K562 (cell line): ENCODE measurements around the gene CCDC88C. TPM values are rescaled to one million over a fixed set of nuclear protein-coding genes. Genes with fewer than 3 reads are reported as not detected.

Experiments
- ATAC-seq: fragments of 200-7000 bp; cut with Tn5 transposase; 3 replicates; pipeline ENCODE4 v1.9.1; 2020; ENCODE audit warnings: moderate library complexity
- BruUV-seq: library from RNA; stranded (reverse); fragments of 400-500 nt; replicated peaks from 2 replicates; lab custom pipeline; 2021; lab: Mats Ljungman, UMichigan
- CTCF ChIA-PET: fragments of 300-600 bp; formaldehyde crosslinking; extraction: SDS; loops from one replicate; lab custom pipeline; 2021; ENCODE audit warnings: low intra/inter-chr PET ratio; lab: Yijun Ruan, JAX
- POLR2A ChIA-PET: fragments of 300-600, 350-650 bp; sonication (Branson Sonifier 250); formaldehyde crosslinking; extraction: SDS; loops from one replicate; lab custom pipeline; 2021; ENCODE audit warnings: antibody characterized with exemption, inconsistent platforms; lab: Yijun Ruan, JAX
- DNase-seq, 4 experiments: peaks; one replicate each; pipeline versions ENCODE4 v3.0.0 to v3.0.0-alpha.2; 2011 to 2018; ENCODE audit warnings: low spot score in 3 of 4, mixed read lengths in 3 of 4; ENCODE audit errors: extremely low read depth in 1 of 4
- FAIRE-seq: peaks from 2 replicates; lab custom pipeline; 2011; peaks lifted over from hg19 to GRCh38; lab: Jason Lieb, UNC
- H2AFZ ChIP-seq: 2 replicates; pipeline ENCODE4 v1.6.0; 2011; ENCODE audit warnings: low read depth, low read length, control low read depth, inconsistent platforms
- H3K27ac ChIP-seq: fragments of 200-600 bp; 3 replicates; pipeline ENCODE4 v1.8.0; 2011; ENCODE audit warnings: low read depth, mild to moderate bottlenecking, control low read depth, inconsistent platforms, low read length, moderate library complexity, mixed read lengths; ENCODE audit errors: extremely low read depth
- H3K27me3 ChIP-seq, 2 experiments: fragments of 300-600 bp in 1 of 2; 2 replicates in 1 of 2; 3 replicates in 1 of 2; pipeline versions ENCODE4 v1.6.0 to v1.8.0; 2011; ENCODE audit warnings: inconsistent platforms in 2 of 2, low read length in 2 of 2, mild to moderate bottlenecking in 1 of 2, mixed read lengths in 1 of 2, moderate library complexity in 1 of 2; ENCODE audit not compliant: control insufficient read depth in 2 of 2, insufficient read depth in 2 of 2
- H3K36me3 ChIP-seq: fragments of 300-600 bp; 3 replicates; pipeline ENCODE4 v1.8.0; 2011; ENCODE audit warnings: mild to moderate bottlenecking, low read length, inconsistent platforms; ENCODE audit not compliant: control insufficient read depth, insufficient read depth
- H3K4me1 ChIP-seq, 2 experiments: fragments of 200-600 bp in 1 of 2; replicated peaks in 1 of 2; 2 replicates in 1 of 2; 3 replicates in 1 of 2; pipeline versions ENCODE4 v1.5.1 to v1.8.0; 2011; ENCODE audit warnings: inconsistent platforms in 2 of 2, low read length in 2 of 2, mild to moderate bottlenecking in 1 of 2, mixed read lengths in 1 of 2, moderate library complexity in 1 of 2; ENCODE audit not compliant: control insufficient read depth in 2 of 2, insufficient read depth in 2 of 2
- H3K4me2 ChIP-seq: 2 replicates; pipeline ENCODE4 v1.6.1; 2011; ENCODE audit warnings: low read length, control low read depth, inconsistent platforms, mixed read lengths; ENCODE audit not compliant: insufficient read depth
- H3K4me3 ChIP-seq: fragments of 200-600 bp; sonication (generic), shearing (Covaris generic); 2 replicates; pipeline ENCODE4 v1.5.1; 2016; ENCODE audit warnings: control low read depth, inconsistent platforms
- H3K79me2 ChIP-seq: fragments of 200-600 bp; 3 replicates; pipeline ENCODE4 v1.8.0; 2011; ENCODE audit warnings: low read length, inconsistent platforms; ENCODE audit not compliant: control insufficient read depth, insufficient read depth
- H3K9ac ChIP-seq, 2 experiments: 2 replicates each; pipeline versions ENCODE4 v1.6.0 to v1.6.1; 2011; ENCODE audit warnings: low read depth in 2 of 2, low read length in 2 of 2, control low read depth in 1 of 2, inconsistent platforms in 1 of 2, mild to moderate bottlenecking in 1 of 2, mixed read lengths in 1 of 2; ENCODE audit not compliant: insufficient read depth in 1 of 2
- H3K9me1 ChIP-seq: one replicate; pipeline ENCODE4 v1.6.0; 2011; ENCODE audit warnings: inconsistent platforms, mild to moderate bottlenecking, low read length, moderate library complexity; ENCODE audit not compliant: control insufficient read depth, insufficient read depth
- H3K9me3 ChIP-seq: replicated peaks from 2 replicates; pipeline ENCODE4 v1.5.1; 2011; ENCODE audit warnings: low read depth, low read length, inconsistent platforms; ENCODE audit not compliant: control insufficient read depth, insufficient read depth
- H4K20me1 ChIP-seq: replicated peaks from 2 replicates; pipeline ENCODE4 v1.6.1; 2011; ENCODE audit warnings: low read length, inconsistent platforms, mixed read lengths; ENCODE audit not compliant: control insufficient read depth, insufficient read depth
- CAMTA2 ChIP-seq: fragments of 250-450 bp; sonication (Bioruptor Pico); conservative IDR thresholded peaks from 2 replicates; pipeline ENCODE4 v1.5.1; 2022
- E2F3 ChIP-seq: fragments of 250-450 bp; sonication (Bioruptor Pico); IDR thresholded peaks from 2 replicates; pipeline ENCODE4 v1.4.0; 2020; ENCODE audit warnings: mild to moderate bottlenecking
- EP300 ChIP-seq: IDR thresholded peaks from 2 replicates; pipeline ENCODE4 v1.6.1; 2012; ENCODE audit warnings: low read length, improper control_type of control experiment
- ETS2 ChIP-seq: IDR thresholded peaks from 2 replicates; pipeline ENCODE4 v1.6.1; 2016; ENCODE audit warnings: borderline replicate concordance, missing genetic modification characterization, mild to moderate bottlenecking, moderate library complexity, missing compliant biosample characterization; ENCODE audit not compliant: poor library complexity, severe bottlenecking
- KAT8 ChIP-seq: fragments of 450-650 bp; IDR thresholded peaks from 2 replicates; pipeline ENCODE4 v1.6.1; 2016; ENCODE audit warnings: low read depth, mild to moderate bottlenecking
- PRPF4 ChIP-seq: fragments of 200-400 bp; formaldehyde crosslinking; IDR thresholded peaks from one replicate; pipeline ENCODE4 v1.6.1; 2017; ENCODE audit warnings: low read length, low read depth, mild to moderate bottlenecking; ENCODE audit not compliant: insufficient read depth, poor library complexity, severe bottlenecking
- ZBTB34 ChIP-seq: fragments of 250-450 bp; sonication (Bioruptor Pico); IDR thresholded peaks from 2 replicates; pipeline ENCODE4 v1.8.0; 2021; ENCODE audit warnings: mild to moderate bottlenecking, moderate library complexity
- WGBS: fragments of 100-300 bp; shearing (Covaris generic); methylation state at CpG from one replicate; pipeline ENCODE4 v1.1.6; 2016; ENCODE audit warnings: low coverage, mixed read lengths; ENCODE audit not compliant: insufficient coverage; ENCODE audit errors: missing lambda C conversion rate; 5-methylcytosine and 5-hydroxymethylcytosine counted together
- in situ Hi-C: fragments of 300-500 bp; cut with MboI; formaldehyde crosslinking; loops from 4 replicates; pipeline ENCODE4 v1.15.0; 2018; ENCODE audit warnings: inconsistent platforms, mixed read lengths
- intact Hi-C: fragments of 100-400 bp; cut with micrococcal nuclease; formaldehyde crosslinking; loops from 2 replicates; pipeline ENCODE4 v1.14.2; 2022
- polyA plus RNA-seq, 8 experiments: library from polyadenylated mRNA; depleted of rRNA in 4 of 8; stranded (reverse) in 5 of 8; unstranded in 3 of 8; fragments of >200 nt; fragmentation: Nextera tagmentation in 2 of 8; fragmentation: Illumina TruSeq in 1 of 8; extraction: Ambion mirVana in 2 of 8; extraction: Trizol in 1 of 8; gene quantifications; 2 replicates each; pipeline versions ENCODE4 v1.2.1 to v1.2.3, GENCODE V29; 2011 to 2014; ENCODE audit warnings: inconsistent platforms in 1 of 8, missing spikeins in 1 of 8
- total RNA-seq, 7 experiments: library from RNA; depleted of rRNA in 6 of 7; stranded (reverse); fragments of >200 nt in 6 of 7; fragmentation: Illumina TruSeq in 2 of 7; extraction: Trizol in 2 of 7; gene quantifications; 2 replicates each; pipeline versions ENCODE4 v1.2.1 to v1.2.3, GENCODE V29; 2011 to 2021; ENCODE audit warnings: low replicate concordance in 1 of 7

Gene CCDC88C
- total and polyA plus RNA-seq, 9 of the 15 experiments (the other 6 are each of a cell fraction or from before 2014, with no cell fraction given), result 0.62 to 22.5 (median 10.7) TPM

- BruUV-seq, result no TSS peak
- TF ChIP-seq ETS2 (no peak), EP300 (no peak), KAT8 (no peak), E2F3 (CRISPR knock-in tag) (no peak), CAMTA2 (CRISPR knock-in tag) (no peak), PRPF4 (no peak), ZBTB34 (CRISPR knock-in tag) (no peak)
- 90% methylated on average over 13 of the region's 13 CpGs for WGBS
- FAIRE-seq, result no peak
- Histone ChIP-seq H3K4me1 (peaks cover 0 to 9% of the 10 kb centered on the region in 2 experiments; a peak in 2 of 5 replicates), H3K36me3 (no peaks in the 10 kb centered on the region; the same call in 2 of the 3 replicates), H3K4me2 (no peak overlapping the region), H3K9me3 (no peaks in the 10 kb centered on the region), H3K4me3 (no peak overlapping the region), H3K9ac (no peak overlapping the region; a peak in 1 of 4 replicates), H3K27ac (no peak overlapping the region), H2AFZ (no peak overlapping the region), H4K20me1 (no peaks in the 10 kb centered on the region), H3K79me2 (peaks cover 39% of the 10 kb centered on the region), H3K27me3 (no peaks in the 10 kb centered on the region), H3K9me1 (no peaks in the 10 kb centered on the region)
- intact Hi-C loops, result no loop called here
- POLR2A ChIA-PET, result interaction anchor here (0.6 to 1.0 kb wide), 2 partner anchors 10 to 150 kb away, joined by 3 read pairs; no protein-coding TSS in a partner anchor
- CTCF ChIA-PET, result no interaction called here
- ATAC-seq, result no peak
- DNase-seq, result no peak
- in situ Hi-C loops, result no loop called here
Measured at GRCh38 chr14:91388551-91388975, 29.1 kb downstream of the CCDC88C start.
